Left ventricle myocardium inferior (tissue), 1 donor: ENCODE results near the gene PAK6. TPM values are rescaled to one million over a fixed set of nuclear protein-coding genes. Genes with fewer than 3 reads are reported as not detected.

Experiments used
- DNase-seq: peaks from one replicate; pipeline ENCODE4 v3.0.0-alpha.2; 2020
- H3K27ac ChIP-seq: fragments of 200-600 bp; replicated peaks from 2 replicates; pipeline ENCODE4 v1.8.0; 2021
- H3K27me3 ChIP-seq: fragments of 200-600 bp; 2 replicates; pipeline ENCODE4 v1.8.0; 2021; ENCODE audit warnings: low read depth
- H3K36me3 ChIP-seq: fragments of 200-600 bp; 2 replicates; pipeline ENCODE4 v1.8.0; 2021
- H3K4me1 ChIP-seq: fragments of 200-600 bp; 2 replicates; pipeline ENCODE4 v1.8.0; 2021
- H3K4me3 ChIP-seq: fragments of 200-600 bp; 2 replicates; pipeline ENCODE4 v1.8.0; 2021; ENCODE audit warnings: mild to moderate bottlenecking, moderate library complexity
- H3K9me3 ChIP-seq: fragments of 200-600 bp; replicated peaks from 2 replicates; pipeline ENCODE4 v1.8.0; 2021
- intact Hi-C: fragments of 100-400 bp; cut with micrococcal nuclease; formaldehyde crosslinking; loops from one replicate; pipeline ENCODE4 v1.11.0; 2022
- total RNA-seq: library from RNA; stranded (reverse); fragmentation: NEBNext Ultra II Directional; extraction: Animal tissue kit (Norgen Biotek cat#: 25700); gene quantifications from one replicate; pipeline ENCODE4 v1.2.1, GENCODE V29; 2021
- TF ChIP-seq, protein P1 (sequence below): fragments of 200-600 bp; IDR thresholded peaks from 2 replicates; pipeline ENCODE4 v1.8.0; 2021; ENCODE audit warnings: antibody characterized with exemption, mild to moderate bottlenecking, borderline replicate concordance
- donor health status: DM: no; HTN: yes; CAD: no; lungs with severe emphysema.

The PAK6 gene
- total RNA-seq, 1 donor from 2014 or later: 8.2 TPM

DNA sequence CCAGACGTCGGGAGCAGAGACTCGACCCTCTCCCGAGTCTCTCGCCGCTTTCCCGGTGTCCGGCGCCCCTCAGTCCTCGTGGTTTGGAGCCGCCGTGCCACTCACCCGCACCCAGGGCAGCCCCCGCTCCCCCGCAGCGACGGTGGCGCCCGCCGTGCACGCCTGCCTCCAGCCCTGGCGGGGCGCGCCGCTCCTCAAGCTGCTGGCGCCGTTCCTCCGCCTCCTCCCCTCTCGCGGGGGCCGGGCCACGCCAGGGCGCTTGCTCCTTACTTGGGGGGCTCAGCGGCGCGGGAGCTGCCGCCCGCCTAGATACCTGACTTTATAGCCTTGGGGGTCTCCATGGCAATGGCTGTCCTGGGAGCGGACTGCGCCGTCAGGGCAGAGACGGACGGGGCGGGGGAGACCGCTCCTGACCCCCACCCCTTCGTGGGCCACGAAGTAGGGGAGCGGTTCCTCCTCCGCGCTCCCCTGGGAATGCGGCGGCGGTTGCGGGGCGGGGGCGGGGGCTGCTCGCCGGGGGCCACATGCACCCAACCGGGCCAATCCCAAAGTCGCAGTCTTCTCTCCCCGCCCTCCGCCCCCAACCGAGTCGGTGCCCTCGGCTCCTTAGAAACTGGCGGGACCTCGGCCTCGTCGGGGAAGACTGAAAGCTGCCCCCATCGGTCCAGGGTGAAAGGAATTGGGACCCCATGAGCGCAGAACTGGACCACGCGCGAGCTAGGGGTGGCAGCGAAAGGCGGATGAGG is 44.2 kb downstream of the PAK6 start, which contains the start of gene ANKRD63:
ANKRD63 (minus strand) TSS at position 196 of the 746 bp plus-strand sequence. CDS start 478 bp downstream, outside the sequence.
- TF ChIP-seq, protein P1, sequence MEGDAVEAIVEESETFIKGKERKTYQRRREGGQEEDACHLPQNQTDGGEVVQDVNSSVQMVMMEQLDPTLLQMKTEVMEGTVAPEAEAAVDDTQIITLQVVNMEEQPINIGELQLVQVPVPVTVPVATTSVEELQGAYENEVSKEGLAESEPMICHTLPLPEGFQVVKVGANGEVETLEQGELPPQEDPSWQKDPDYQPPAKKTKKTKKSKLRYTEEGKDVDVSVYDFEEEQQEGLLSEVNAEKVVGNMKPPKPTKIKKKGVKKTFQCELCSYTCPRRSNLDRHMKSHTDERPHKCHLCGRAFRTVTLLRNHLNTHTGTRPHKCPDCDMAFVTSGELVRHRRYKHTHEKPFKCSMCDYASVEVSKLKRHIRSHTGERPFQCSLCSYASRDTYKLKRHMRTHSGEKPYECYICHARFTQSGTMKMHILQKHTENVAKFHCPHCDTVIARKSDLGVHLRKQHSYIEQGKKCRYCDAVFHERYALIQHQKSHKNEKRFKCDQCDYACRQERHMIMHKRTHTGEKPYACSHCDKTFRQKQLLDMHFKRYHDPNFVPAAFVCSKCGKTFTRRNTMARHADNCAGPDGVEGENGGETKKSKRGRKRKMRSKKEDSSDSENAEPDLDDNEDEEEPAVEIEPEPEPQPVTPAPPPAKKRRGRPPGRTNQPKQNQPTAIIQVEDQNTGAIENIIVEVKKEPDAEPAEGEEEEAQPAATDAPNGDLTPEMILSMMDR: no peak
- peak within 1 kb of the TSS; percentile 68 for H3K4me3 ChIP-seq
- intact Hi-C loops: loop anchor here (10.0 kb wide), 1 partner anchor 142 kb away; no protein-coding TSS in a partner anchor
- peaks cover 69% of the 10 kb centered on the region for H3K27me3 ChIP-seq
- H3K9me3 ChIP-seq: no peaks in the 10 kb centered on the region
- H3K27ac ChIP-seq: no peak within 1 kb of the TSS
- H3K36me3 ChIP-seq: no peaks in the 10 kb centered on the region
- H3K4me1 ChIP-seq: peaks cover 61% of the 10 kb centered on the region
- DNase-seq: no peak

- Histone ChIP-seq H3K36me3 (no peaks in the 10 kb centered on the region), H3K4me1 (peaks cover 59% of the 10 kb centered on the region), H3K27ac (no peak overlapping the region), H3K4me3 (peak overlapping the region; percentile 68), H3K9me3 (no peaks in the 10 kb centered on the region), H3K27me3 (peaks cover 62% of the 10 kb centered on the region)
- TF ChIP-seq, protein P1: no peak
- no peak for DNase-seq
- intact Hi-C loops: loop anchor here (10.0 kb wide), 1 partner anchor 141 kb away; no protein-coding TSS in a partner anchor
These were observed 44.9 kb downstream of the PAK6 start for GRCh38 chr15:40283615-40284300.

DNA sequence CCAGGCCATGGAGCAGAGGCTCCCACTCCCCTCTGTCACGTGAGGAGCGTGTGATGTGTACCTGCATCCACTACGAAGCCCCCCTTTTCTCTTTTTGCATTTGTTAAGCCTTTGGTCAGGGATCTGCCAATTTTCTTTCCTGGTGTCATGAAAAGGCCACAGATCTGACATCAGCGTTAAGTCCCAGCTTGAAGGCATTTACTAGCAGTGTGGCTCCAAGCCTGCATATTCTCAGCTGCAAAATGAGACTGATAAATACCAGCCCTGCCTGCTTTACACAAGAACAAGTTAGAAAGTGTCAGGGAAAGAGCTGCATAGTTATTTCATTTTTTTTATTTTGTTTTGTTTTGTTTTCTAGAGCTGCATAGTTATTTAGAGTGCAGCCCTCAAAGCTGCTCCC is 46.3 kb downstream of the PAK6 start:
- H3K36me3 ChIP-seq: no peaks in the 10 kb centered on the region
- TF ChIP-seq, protein P1: no peak
- no peak for DNase-seq
- H3K27ac ChIP-seq: peak overlapping the region; percentile 62
- H3K9me3 ChIP-seq: no peaks in the 10 kb centered on the region
- peaks cover 58% of the 10 kb centered on the region for H3K4me1 ChIP-seq
- no peak overlapping the region for H3K4me3 ChIP-seq
- H3K27me3 ChIP-seq: peaks cover 50% of the 10 kb centered on the region
- intact Hi-C loops: loop anchor here (10.0 kb wide), 1 partner anchor 140 kb away; no protein-coding TSS in a partner anchor

DNA sequence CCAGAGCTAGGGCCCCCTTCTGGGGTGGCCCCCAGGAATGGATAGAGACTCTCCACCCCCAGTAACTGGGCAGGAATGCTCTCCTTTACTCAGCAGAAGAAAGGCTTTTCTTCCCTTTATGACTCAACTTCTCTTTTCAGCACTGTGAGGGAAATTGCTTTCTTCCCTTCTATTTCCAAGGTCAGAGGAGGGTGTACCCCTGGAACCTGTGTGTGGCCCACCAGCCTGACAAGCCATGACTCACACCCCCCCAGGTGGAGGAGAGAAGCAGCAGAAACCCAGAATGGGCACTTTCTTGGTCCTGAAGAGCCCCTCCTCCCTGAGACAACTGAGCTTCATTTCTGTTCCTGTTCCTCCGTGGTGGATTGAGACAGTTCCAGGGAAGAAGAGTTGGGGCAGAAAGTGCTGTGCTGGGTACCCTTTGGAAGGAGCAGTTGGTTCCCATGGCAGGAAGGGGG is 46.7 kb downstream of the PAK6 start:
- Histone ChIP-seq H3K4me1 (peaks cover 61% of the 10 kb centered on the region), H3K27ac (peak overlapping the region; percentile 62), H3K4me3 (no peak overlapping the region), H3K9me3 (no peaks in the 10 kb centered on the region), H3K36me3 (no peaks in the 10 kb centered on the region), H3K27me3 (peaks cover 45% of the 10 kb centered on the region)
- intact Hi-C loops: loop anchor here (10.0 kb wide), 1 partner anchor 139 kb away; no protein-coding TSS in a partner anchor
- TF ChIP-seq, protein P1: no peak
- DNase-seq: no peak

- peak overlapping the region; percentile 62 for H3K27ac ChIP-seq
- no peaks in the 10 kb centered on the region for H3K36me3 ChIP-seq
- H3K4me1 ChIP-seq: peaks cover 65% of the 10 kb centered on the region
- no peak for DNase-seq
- peaks cover 40% of the 10 kb centered on the region for H3K27me3 ChIP-seq
- H3K9me3 ChIP-seq: no peaks in the 10 kb centered on the region
- intact Hi-C loops: loop anchor here (10.0 kb wide), 1 partner anchor 139 kb away; no protein-coding TSS in a partner anchor
- TF ChIP-seq, protein P1: no peak
- no peak overlapping the region for H3K4me3 ChIP-seq
These were observed 47.2 kb downstream of the PAK6 start for GRCh38 chr15:40286061-40286532.
